IPS-11a (cell line): ENCODE results near the gene LTV1.

ENCODE experiments used
- H3K4me3 ChIP-seq: one replicate; pipeline ENCODE4 v1.5.1; 2013; ENCODE audit warnings: low read depth, low read length, control low read depth

Gene LTV1

DNA sequence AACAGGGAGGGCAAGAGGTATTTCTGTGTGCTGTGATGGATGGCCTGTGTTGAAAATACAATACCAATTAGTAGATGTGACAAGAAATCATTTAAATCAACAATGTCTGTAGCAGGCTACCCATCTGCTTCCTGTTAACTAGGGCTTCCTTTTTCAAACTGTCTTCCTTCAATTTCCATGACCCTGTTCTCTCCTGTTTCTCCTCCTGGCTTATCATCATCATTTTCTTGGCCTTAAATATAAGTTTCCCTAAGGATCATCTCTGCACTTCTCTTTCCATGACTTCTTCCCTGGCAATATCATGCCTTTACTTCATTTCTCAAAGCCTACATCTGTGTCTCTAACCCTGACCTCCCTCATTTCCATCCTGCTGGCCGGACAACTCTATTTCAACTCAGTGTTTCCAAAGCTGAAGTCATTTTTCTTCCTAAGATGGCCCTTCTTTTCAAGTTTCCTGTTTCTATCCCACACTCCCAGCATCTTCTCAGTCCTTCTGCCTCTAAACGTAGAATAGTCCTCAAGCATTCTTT is 39.3 kb downstream of the LTV1 start:
- H3K4me3 ChIP-seq = no peak overlapping the region

GRCh38 chr6:143884216-143884900 is 41.2 kb downstream of the LTV1 start:
- no peak overlapping the region for H3K4me3 ChIP-seq

GRCh38 chr6:143885116-143885515 is 42.0 kb downstream of the LTV1 start:
- no peak overlapping the region for H3K4me3 ChIP-seq

DNA sequence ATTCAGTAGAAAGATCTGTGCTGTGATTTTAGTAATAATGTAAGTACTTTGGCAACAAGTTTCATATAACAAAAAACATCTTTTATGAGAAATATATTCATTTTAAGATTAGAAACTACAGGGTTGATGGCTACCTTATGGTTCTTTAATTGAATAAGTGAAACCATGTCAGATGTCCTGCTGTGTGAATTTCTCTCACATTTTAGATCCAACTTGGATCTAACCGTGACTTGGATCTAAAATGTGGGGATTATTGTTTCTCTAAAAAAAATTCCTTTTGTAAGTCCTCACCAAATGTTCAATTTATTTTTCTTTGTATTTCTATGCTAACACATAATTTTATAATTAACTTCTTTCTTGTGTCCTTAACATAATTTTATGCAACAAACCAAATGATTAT is 51.5 kb downstream of the LTV1 start:
- no peak overlapping the region for H3K4me3 ChIP-seq

DNA sequence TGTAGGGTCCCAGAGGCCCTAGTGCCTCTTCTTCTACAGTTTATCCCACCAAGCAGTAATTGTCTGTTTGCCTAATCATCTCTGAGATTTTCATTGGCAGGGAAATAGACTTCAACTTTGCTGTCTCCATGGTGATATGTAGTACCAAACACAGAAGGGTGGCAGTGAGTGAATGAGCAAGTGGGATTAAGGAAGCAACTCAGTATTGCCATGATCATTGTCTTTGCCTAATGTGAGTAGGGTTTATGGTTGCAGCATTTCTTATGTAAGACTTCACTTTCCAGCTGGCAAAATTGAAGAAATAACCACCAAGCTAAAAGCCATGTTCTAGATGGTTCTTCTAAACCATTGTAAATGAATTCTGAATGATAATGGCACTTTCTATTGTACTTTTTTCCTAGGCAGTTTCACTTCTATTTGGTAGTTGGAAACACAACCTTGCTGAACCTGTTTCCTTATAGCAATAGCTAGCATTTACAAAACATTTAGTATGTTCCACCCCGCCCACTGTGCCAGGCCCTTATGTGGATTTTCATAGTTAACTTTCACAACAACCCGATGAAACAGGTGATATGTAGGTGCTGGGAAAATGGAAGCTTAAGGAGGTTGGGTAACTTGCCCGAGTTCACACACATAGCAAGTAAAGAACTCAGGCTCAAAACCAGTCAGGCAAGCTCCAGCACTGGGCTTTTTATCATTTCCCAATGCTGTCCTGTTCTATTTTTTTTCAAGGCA is 53.2 kb downstream of the LTV1 start:
- no peak overlapping the region for H3K4me3 ChIP-seq

DNA sequence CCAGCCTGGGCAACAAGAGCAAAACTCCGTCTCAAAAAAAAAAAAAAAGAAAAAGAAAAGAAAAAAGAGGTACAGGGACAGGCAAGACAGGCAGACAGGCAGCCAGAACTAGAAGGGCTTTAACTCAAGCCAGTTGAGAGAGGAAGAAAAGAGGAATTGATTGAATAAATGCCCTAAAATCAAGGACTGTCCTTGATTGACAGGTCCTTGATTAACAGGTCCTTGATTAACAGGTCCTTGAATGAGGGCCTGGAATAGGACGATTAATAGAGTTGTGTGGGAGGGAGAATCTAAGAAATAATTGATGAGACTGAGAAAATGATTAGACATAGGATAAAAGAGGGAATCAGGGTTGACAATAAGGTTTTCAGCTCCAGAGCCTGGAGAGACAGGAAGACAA is 57.2 kb downstream of the LTV1 start:
- no peak overlapping the region for H3K4me3 ChIP-seq

DNA sequence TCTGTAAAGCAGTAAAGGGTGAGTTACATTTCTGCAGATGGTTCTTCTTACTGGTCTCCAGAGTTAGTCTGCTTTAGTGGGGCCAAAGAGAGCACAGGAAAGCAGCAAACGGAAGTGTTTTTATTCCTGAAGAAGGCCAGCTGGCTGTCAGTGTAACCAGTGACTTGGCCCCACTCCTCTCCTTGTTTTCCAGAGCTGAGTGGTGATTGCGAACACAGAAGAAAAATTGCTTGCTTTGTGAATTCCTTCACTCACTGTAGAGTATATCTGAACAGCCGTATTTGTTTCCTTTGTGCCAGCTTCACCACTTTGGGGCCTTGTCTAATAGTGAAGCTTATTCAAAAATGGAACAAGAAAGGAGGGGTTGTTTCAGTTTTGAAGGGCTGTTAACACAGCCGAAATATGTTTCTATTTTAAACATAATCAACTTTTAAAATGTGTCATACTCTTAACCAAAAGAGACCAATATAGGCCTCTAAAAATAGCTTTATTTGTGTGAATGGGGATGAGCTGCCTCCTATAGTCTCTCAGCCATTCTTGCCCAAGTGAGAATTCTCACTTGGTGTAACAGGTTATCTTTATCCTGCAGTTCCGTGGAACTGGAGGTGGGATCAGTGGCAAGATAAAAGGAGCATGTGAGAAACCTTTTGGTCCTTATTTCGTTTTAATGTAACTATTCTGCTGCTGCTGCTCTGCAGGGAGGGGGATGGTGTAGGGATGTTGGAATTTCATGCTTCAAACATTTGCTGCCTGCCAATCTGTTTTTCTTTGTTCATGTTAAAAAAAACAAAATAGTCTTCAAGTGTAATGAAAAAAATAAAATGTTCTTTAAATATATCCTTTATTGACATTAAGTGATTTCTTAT is 59.0 kb downstream of the LTV1 start:
- H3K4me3 ChIP-seq = no peak overlapping the region

DNA sequence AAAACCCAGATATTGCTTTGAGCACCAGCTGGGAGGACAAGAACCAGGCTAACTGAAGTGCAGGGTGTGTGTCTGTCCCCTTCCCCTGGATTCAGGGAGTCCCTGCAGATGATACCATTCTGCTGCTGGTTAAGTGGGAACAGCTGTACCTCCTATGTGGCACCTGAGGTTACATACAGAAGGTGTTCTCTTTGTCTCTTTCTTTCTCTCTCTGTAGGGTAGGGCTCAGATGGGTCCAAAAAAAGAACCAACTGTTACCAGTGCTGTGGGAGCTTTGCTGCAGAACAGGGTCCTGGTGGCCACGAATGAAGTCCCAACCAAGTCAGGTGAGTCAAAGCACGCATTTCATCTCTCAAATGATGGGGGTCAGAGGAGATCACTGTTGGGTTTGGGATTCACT is 59.7 kb downstream of the LTV1 start:
- H3K4me3 ChIP-seq = no peak overlapping the region

DNA sequence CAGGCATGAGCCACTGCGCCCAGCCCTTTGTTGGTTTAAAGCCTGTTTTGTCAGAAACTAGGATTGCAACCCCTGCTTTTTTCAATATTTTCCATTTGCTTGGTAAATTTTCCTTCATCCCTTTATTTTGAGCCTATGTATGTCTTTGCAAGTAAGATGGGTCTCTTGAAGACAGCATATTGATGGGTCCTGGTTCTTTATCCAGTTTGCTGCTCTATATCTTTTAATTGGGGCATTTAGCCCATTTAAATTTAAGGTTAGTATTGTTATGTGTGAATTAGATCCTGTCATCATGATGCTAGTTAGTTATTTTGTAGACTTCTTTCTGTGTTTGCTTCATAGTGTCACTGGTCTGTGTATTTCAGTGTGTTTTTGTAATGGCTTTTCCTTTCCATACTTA is 67.9 kb downstream of the LTV1 start:
- H3K4me3 ChIP-seq = no peak overlapping the region

DNA sequence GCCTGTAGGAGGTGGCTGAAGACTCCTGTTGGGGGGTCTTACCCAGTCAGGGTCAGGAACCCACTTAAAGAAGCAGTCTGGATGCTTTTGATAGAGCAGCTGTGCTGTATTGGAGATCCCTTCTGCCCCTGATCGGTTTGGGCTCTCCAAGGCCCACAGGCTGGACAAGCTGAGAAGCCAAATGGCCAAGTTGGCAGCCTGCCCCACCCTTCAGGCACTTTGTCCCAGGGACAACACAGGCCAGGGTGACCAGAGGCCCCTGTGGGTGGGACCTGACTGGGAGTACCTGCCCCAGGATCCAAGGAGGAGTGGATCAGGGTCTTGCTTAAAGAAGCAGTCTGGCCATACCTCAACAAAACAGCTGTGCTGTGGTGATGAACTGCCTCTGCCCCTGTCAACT is 69.5 kb downstream of the LTV1 start:
- H3K4me3 ChIP-seq = no peak overlapping the region
